ENCODE data around the gene DISC1. TPM values are rescaled to one million over a fixed set of nuclear protein-coding genes. Genes with fewer than 3 reads are reported as not detected.

The DISC1 gene
- total RNA-seq, 3 donors from 2014 or later: 4.8 to 11.3 (median 8.9) TPM

- Histone ChIP-seq H3K9me3 (peaks cover 12% of the 10 kb centered on the region), H3K4me1 (ENCODE audit: low read depth) (no peaks in the 10 kb centered on the region), H3K36me3 (ENCODE audit: low read depth) (no peaks in the 10 kb centered on the region), H3K4me3 (no peak overlapping the region)
- no peak for TF ChIP-seq CTCF (IDR thresholded peaks at IDR 0.05)
- peak in 1 of 3 donors; percentile 34 for DNase-seq
- intact Hi-C loops (cut with DNase I, micrococcal nuclease): no loop called here
- ATAC-seq: no peak
These were observed 122.3 kb downstream of the DISC1 start for GRCh38 chr1:231748760-231749415.

- TF ChIP-seq CTCF (IDR thresholded peaks at IDR 0.05): no peak
These were observed 123.7 kb downstream of the DISC1 start for GRCh38 chr1:231750296-231750695.

GRCh38 chr1:231750818-231751362 is 124.3 kb downstream of the DISC1 start:
- intact Hi-C loops (cut with DNase I, micrococcal nuclease): no loop called here
- DNase-seq (no peak), ATAC-seq (peak; percentile 63)
- Histone ChIP-seq H3K4me3 (no peak overlapping the region), H3K9me3 (peaks cover 13% of the 10 kb centered on the region), H3K36me3 (ENCODE audit: low read depth) (no peaks in the 10 kb centered on the region), H3K4me1 (ENCODE audit: low read depth) (no peaks in the 10 kb centered on the region)
- no peak for TF ChIP-seq CTCF (IDR thresholded peaks at IDR 0.05)

More at GRCh38 chr1:231750296-231750695, 123.7 kb downstream of the DISC1 start:
- no peaks in the 10 kb centered on the region for H3K4me1 ChIP-seq (ENCODE audit: low read depth)
- ATAC-seq (no peak), DNase-seq (no peak)
- H3K9me3 ChIP-seq: peaks cover 13% of the 10 kb centered on the region
- intact Hi-C loops (cut with DNase I, micrococcal nuclease): no loop called here
- no peak overlapping the region for H3K4me3 ChIP-seq
- no peaks in the 10 kb centered on the region for H3K36me3 ChIP-seq (ENCODE audit: low read depth)

- Histone ChIP-seq H3K36me3 (ENCODE audit: low read depth) (no peaks in the 10 kb centered on the region), H3K4me3 (no peak overlapping the region), H3K4me1 (ENCODE audit: low read depth) (no peaks in the 10 kb centered on the region), H3K9me3 (peaks cover 13% of the 10 kb centered on the region)
- ATAC-seq (no peak), DNase-seq (no peak)
- intact Hi-C loops (cut with DNase I, micrococcal nuclease): no loop called here
- no peak for TF ChIP-seq CTCF (IDR thresholded peaks at IDR 0.05)
These were observed 124.8 kb downstream of the DISC1 start for GRCh38 chr1:231751415-231751814.

- no peak for TF ChIP-seq CTCF (IDR thresholded peaks at IDR 0.05)
- no peaks in the 10 kb centered on the region for H3K4me1 ChIP-seq (ENCODE audit: low read depth)
- no peaks in the 10 kb centered on the region for H3K36me3 ChIP-seq (ENCODE audit: low read depth)
- peaks cover 13% of the 10 kb centered on the region for H3K9me3 ChIP-seq
- H3K4me3 ChIP-seq: no peak overlapping the region
- ATAC-seq: no peak
- intact Hi-C loops (cut with DNase I, micrococcal nuclease): no loop called here
- DNase-seq: no peak
These were observed 126.7 kb downstream of the DISC1 start for GRCh38 chr1:231753313-231753712.
